Activated CD4-positive, CD25-positive, alpha-beta regulatory T cell treated with anti-CD3 and anti-CD28 coated beads, Interleukin-2, amount 50 U/mL, for 72 hours (primary cell): ENCODE measurements around the gene SLC6A18.
"Not testable (repeated sequence)": the region's sequence is repeated elsewhere in the genome, so short reads cannot be mapped to it uniquely, and the experiment has no call there.

ENCODE experiments used
- DNase-seq: peaks from one replicate; pipeline ENCODE4 v3.0.0; 2021

The SLC6A18 gene

DNA sequence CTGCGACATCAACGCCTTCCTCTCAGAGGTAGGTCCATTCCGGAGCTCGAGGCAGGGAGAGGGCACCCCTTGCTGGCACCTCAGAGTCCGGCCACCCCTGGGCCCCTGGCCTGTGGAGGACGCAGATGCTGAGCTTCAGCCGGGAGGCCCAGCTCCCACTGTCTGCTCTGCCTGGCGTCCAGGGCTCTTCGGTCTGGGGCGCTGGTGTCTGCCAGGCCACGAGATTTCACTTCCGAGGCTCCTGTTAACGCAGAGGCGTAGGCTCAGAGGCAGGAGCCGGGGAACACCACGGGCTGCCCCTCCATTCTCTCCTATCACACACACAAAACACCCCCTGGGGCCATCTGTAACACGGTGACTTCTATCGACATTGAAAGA, 8.3 kb upstream of the SLC6A18 start:
- no peak for DNase-seq

DNA sequence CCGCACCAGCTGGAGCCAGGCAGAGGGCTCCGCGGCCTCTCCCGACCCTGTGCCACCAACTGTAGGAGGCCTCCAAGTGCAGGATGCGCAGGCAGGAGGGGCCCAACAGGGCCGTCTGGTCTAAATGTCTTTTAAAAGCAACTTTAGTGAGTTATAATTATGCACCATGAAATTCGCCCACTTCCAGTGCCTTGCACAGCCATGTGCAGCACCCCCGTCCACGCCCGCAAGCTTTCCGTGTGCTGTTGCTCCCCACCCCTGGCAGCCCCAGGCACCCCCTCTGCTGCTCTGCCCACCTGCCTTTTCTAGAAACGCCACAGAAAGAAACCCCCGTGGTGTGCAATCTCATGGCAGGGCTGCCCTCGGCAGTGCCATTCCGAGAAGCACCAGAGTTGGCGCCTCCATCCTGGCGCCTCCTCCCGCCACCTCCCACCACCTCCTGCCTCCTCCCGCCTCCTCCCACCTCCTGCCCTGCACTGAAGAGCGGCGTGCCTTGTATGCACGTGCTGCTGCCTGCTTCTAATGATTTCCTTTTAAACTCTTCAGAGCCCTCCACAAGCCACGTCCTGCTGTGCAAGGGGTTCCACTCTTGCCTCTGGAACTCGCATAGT, 7.5 kb upstream of the SLC6A18 start:
- no peak for DNase-seq

DNA sequence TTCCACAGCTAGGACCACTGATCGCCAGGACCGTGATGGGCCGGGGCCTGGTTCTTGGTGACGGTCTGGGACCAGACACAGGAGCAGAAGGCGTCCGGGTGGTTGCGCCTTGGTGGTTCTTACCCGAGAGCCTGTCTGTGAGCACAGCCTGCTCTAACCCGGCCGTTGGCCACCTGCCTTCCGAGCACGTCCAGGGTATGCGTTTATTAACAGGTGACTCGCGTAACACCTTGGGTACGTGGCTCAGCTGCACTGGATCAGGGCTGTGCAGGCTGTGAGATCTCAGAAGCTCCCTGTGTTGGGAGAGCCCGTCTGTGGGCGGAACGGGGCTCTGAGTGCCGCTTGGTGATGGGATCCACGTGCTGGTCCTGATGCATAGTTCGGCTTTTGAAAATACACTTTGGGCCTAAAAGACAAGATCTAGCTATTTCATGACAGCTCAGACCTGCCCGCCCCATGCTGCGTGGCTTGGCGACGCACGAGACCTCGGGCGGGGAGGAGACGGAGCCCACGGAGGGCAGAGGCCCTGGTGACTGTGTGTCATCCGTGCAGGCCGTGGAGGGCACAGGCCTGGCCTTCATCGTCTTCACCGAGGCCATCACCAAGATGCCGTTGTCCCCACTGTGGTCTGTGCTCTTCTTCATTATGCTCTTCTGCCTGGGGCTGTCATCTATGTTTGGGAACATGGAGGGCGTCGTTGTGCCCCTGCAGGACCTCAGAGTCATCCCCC, 6.7 kb upstream of the SLC6A18 start:
- no peak for DNase-seq

DNA sequence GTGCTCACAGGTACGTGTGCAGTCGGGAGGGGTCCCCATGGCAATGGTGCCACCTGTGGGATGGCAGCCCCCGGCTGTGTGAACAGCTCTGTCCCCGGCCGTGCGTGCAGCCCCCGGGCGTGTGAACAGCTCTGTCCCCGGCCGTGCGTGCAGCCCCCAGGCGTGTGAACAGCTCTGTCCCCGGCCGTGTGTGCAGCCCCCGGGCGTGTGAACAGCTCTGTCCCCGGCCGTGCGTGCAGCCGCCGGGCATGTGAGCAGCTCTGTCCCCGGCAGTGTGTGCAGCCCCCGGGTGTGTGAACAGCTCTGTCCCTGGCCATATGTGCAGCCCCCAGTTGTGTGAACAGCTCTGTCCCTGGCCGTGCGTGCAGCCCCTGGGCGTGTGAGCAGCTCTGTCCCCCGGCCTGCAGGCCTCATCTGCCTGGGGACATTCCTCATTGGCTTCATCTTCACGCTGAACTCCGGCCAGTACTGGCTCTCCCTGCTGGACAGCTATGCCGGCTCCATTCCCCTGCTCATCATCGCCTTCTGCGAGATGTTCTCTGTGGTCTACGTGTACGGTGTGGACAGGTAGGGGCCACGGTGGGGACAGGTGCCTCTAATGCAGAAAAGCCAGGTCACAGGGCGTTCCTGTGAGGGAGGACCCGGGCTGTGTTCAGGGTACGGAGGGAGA, 5.9 kb upstream of the SLC6A18 start:
- no peak for DNase-seq

DNA sequence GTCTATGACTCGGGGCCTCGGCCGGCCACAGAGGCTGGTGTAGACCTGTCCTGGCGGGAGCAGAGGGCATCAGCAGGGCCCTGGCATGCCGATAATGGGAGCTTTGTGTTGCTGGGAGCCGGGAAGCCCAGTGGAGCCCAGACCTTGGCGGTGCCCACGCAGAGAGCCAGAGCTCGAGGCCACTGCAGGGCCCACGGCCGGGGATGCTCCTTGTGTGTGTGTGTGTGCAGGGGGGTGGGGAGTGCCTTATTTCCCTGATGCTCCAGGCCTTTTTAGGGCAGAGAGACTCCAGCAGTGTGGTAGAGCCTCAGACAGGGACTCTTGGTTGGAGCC, 5.4 kb upstream of the SLC6A18 start:
- no peak for DNase-seq

DNA sequence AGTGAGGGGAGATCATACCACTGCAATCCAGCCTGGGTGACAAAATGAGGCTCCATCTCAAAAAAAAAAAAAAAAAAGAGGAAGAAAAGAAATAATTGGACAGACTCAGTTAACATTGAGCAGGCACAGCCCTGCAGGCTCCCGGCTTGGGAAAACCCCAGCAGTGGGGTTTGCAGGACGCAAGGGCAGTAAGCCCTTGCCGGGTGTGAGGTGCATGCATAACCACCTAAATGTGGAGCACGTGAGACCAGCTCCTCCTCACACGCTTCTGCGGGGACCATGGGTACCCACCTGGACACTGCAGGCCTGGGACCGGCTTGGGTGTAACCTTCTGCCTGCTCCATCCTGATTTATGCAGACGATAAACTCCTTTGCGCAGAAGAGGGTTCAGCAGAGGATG, 4.8 kb upstream of the SLC6A18 start:
- no peak for DNase-seq

DNA sequence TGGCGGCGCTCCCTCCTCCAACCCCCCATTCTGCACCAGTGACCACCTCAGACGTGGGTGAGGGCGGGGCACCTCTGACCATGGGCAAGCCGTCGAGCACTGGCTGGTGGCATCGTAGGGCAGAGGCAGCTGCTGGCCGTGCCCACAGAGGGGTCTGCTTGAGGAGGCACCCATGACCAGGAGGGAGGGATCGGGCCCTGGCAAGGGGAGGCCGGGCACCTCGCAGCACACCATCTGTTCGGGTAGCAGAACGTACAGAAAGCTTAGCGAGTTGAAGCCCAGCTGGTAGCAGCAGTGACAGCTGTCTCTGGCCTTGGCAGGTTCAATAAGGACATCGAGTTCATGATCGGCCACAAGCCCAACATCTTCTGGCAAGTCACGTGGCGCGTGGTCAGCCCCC, 4.3 kb upstream of the SLC6A18 start:
- no peak for DNase-seq

DNA sequence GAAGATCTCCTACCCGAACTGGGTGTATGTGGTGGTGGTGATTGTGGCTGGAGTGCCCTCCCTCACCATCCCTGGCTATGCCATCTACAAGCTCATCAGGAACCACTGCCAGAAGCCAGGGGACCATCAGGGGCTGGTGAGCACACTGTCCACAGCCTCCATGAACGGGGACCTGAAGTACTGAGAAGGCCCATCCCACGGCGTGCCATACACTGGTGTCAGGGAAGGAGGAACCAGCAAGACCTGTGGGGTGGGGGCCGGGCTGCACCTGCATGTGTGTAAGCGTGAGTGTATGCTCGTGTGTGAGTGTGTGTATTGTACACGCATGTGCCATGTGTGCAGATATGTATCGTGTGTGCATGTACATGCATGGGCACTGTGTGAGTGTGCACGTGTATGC, 3.5 kb upstream of the SLC6A18 start:
- DNase-seq: no peak

DNA sequence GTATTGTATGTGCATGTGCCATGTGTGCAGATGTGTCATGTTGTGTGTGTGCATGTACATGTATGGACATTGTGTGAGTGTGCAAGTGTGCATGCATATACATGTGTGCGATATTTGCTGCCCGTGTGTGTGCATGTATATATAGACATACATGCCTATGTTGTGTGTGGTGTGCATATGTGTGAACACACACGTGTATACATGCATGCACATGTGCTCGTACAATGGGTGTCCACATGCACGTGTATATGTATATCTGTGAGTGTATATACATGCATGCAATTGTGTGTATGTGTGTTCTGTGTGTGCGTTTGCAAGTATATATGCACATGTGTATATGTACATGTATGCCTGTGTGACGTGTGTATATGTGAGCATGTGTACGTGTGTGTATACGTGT, 3.0 kb upstream of the SLC6A18 start:
- no peak for DNase-seq

DNA sequence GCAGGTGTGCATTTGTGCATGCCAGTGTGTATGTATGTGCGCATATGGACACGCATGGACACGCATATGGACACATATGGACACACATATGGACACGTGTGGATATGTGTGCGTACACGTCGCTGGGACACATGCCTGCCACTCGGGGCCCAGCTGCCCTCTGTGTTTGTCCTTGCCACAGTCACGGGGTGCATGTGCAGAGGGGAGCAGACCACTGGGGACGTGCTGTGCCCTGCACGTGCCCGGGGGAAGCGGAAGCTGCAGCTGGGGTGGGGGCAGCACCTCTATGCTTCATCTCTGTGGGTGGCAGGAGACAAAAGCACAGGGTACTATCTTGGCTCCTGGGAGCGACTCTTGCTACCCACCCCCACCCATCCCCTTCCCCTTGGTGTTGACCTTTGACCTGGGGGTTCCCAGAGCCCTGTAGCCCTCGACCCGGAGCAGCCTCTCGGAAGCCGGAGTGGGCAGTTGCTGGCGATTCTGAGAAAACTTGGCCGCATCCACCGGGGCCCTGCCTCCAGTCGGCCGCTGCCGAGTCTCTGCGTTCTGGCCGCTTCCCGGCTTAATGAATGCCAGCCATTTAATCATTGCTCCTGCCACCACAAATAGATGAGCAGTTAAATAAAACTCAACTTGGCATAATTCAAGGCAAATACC, 2.4 kb upstream of the SLC6A18 start:
- no peak for DNase-seq

DNA sequence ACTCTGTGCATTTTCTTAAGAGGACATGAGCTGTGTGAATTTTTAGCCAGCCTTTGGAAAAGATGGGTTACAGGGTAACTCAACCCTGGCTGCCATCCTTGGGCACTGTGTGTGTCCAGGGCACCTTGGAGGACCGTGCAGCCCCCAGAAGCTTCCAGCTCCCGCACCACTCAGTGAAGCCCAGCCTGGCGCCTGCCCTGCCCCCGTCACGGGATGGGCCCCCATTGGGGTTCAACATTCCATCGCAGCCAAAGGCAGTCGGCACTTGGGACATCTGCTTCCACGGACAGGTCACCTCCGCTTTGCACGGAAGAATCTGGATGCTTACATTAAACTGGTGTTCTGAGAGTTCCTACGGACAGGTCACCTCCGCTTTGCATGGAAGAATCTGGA, 1.9 kb upstream of the SLC6A18 start:
- DNase-seq: no peak

DNA sequence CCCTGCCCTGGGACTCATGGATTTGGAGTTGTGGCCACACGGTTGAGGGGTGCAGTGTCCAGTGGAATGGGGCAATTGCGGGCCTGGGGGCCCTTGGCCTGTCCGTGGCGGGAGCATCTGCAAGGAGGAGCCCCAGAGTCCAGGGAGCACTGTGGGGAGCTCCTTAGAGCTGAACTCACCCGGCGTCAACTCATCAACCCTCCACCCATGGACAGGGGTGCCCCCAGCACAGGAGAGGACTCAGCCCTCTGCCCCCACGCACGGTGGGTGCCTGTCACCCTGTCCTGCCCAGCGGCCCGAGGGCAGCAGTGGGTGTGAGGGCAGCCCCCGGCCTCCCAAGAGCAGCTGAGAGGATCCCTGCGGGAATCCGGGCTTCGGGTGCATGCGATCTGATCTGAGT, 550 bp upstream of the SLC6A18 start:
- DNase-seq: no peak

DNA sequence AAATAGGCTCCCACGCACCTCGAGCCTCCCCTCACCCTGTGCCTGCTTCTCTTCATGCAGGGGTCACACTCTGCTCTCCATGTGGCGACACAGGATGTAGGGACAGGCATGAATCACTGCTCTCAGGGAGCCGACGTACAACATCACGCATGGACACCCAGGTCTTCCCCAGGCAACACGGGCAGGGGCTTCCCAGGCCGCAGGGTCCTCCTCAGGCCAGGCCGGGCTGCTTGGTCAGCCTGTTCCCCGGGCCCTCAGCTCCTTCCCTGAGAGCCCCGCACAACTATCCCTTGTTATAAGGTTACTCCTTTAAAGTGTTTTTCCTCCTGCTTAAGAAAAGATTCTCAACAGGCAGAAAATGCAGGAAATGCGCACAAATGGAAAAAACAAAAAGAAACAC, 1.1 kb downstream of the SLC6A18 start:
- DNase-seq: no peak

DNA sequence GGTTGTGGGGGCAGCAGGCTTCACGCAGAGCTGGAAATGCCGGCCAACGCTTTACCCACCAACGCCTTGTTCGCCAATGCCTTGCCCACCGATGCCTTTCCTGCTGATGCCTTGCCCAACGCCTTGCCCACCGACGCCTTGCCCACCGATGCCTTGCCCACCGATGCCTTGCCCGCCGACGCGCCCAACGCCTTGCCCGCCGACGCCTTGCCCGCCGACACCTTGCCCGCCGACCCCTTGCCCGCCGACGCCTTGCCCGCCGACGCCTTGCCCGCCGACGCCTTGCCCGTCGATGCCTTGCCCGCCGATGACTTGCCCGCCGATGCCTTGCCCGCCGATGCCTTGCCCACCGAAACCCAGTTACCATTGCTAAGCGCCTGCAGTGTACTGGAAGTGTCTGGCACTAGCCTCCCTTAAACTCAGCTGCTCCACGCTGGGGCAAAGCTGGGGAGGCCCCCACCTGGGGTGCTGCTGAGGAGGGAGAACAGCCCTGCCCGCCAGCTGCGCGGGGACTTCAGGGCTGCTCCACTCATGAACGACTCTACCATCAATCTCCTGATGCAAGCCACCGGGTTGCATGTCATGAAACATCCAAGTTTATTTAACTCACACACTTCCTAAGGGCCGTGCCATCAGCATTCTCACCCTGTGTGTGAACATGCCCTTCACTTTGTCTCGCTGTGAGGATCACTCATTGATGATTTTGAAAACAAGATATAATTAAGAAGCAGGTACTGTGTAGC, 1.8 kb downstream of the SLC6A18 start:
- DNase-seq: no peak

DNA sequence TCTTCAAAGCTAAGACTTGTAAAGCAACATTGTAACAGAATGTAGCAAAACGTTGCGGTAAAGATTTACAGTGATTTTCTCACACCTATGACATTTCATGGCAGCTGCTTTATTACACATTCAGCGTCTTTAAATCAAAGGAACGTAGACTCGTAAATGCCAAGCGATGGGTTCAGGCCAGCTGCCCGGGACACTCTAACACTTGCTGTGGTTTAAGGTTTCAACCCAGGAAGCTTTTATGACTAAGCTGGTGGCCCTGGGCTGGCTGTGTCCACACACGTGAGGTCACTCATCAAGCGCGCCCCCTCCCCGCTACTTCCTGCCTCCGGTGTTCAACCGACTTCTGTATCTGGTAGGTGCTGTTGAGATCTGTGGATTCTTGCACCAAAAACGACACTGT, 2.5 kb downstream of the SLC6A18 start:
- DNase-seq: no peak

DNA sequence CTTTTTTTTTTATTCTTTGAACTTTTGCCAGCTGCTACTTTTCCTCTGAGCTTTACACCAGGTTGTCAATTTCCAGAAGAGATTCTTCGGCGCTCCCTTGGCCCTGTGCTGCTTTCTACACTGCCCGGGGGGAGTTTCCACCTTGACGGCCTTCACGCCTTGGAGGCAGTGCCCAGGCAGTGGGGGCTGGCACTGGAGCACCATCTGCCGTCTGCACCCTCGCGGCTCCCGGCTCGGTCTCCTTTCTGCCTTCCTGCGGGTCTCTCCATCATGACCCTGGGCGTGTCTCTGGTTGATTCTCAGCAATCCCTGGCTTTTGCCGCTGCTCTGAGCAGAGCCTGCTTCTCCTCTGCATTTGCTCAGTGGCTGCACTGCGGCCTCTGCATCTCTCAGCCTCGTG, 2.9 kb downstream of the SLC6A18 start:
- DNase-seq: no peak

DNA sequence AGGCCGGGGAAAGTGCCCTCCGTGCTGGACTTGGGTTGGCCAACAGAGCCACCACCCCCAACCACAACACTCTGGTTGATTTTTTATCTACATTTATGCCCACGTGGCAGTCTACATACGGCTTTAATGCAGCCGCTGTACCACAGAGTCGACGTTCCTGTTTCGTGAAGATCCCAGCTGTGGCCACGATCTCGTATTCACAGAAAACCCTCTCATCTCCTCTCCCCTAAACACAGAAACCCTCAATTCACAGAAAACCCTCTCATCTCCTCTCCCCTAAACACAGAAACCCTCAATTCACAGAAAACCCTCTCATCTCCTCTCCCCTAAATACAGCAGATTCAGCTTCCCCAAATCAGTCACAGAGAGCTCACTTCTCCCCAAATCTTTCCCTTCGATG, 3.8 kb downstream of the SLC6A18 start:
- not testable (repeated sequence) for DNase-seq

DNA sequence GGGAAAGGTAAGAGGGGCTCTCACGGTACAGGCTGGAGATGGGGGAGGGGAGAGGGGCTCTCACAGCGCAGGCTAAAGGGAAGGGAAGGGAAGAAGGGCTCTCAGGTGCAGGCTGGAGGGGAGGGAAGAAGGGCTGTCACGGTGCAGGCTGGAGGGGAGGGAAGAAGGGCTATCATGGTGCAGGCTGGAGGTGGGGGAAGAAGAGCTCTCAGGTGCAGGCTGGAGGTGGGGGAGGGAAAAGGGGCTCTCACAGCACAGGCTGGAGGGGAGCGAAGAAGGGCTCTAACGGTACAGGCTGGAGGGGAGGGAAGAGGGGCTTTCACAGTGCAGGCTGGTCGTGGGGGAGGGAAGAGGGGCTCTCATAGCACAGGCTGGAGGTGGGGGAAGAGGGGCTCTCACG, 4.6 kb downstream of the SLC6A18 start:
- no peak for DNase-seq

DNA sequence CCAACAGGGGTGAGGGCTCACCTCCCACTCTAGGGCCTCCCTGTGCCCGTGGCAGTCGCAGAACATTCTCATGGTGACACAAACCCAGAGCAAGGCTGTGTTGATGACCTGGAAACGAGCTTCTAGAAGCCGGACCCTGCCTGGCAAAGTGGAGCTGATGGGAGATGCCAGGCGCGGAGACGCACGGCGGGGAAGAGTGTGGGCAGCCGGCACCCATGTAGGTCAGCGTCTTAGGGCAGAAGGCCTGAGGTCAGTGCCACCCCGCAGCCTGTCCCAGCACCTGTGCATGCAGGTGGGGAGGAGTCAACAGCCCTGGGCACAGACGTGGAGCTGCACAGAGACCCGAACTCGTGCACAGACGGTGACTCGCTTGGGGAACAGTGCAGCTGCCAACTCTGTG, 5.4 kb downstream of the SLC6A18 start:
- DNase-seq: no peak

DNA sequence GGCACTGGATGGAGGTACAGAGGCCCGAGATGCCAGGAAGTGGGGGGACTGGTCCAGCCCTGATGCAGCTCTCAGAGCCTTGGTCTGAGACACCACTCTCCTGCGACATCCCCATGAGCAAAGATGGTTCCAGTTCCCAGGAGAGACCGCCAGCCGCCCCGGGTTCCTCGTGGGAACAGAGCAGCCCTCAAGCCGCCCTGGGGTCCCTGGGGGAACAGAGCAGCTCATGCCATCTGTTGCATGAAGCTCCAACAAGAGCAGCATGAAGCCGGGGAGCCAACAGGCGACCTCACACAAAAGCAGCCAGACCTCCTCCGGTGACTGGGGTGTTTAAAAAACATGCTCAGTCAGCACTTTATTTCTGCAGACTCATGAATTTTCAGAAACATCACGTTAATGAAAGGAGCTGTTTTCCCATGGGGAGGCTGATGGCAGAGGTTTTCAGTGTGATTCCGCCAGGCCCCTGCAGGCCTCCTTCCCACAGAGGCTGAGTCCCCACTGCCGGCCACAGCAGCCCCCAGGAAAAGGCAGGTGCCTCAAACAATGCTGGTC, 6.2 kb downstream of the SLC6A18 start:
- no peak for DNase-seq

DNA sequence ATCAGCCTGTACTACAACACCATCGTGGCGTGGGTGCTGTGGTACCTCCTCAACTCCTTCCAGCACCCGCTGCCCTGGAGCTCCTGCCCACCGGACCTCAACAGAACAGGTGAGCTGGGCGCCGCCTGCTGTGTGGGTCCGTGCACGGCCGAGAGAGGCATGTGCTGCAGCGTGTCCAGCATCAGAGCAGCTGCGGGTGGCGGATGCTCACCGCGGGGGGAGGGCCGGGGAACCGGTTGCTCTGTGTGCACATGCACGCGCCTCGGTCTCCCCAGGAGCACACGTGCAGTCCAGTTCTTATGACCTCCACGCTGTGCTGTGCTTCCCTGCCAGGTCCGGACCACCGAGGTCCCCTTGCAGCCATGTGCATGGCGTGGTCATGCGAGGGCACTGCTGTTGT, 7.6 kb downstream of the SLC6A18 start:
- no peak for DNase-seq

DNA sequence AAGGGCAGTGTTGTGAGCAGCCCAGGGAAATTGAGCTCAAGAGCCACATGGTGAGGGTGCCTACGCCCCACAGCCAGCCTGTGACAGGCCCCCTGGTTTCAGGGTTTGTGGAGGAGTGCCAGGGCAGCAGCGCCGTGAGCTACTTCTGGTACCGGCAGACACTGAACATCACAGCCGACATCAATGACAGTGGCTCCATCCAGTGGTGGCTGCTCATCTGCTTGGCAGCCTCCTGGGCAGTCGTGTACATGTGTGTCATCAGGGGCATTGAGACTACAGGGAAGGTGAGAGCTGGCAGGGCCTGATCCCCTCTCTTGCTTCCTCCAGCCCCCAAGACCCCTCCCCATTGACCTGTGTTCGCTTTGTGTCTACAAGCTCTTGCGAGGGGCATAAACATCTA, 10.2 kb downstream of the SLC6A18 start:
- DNase-seq: no peak

DNA sequence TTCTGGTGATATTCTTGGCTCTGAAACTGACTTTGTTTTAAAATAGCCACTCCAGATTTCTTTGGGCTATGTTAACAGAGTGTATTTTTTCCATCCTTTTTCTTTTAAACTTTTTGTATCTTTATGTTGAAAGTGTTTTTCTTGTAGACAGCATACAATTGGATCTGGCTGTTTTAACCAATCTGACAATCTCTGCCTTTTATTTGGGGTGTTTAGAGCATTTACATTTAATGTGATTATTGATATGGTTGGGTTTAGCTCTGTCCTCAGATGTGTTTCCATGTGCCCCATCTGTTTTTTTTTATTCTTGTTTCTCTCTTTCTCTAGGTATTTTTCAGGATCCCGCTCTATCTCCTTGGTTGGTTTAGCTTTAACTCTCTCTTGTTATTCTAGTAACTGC, 10.7 kb downstream of the SLC6A18 start:
- DNase-seq: no peak
